Measurements from ENCODE around the gene MRPL55. TPM values are rescaled to one million over a fixed set of nuclear protein-coding genes. Genes with fewer than 3 reads are reported as not detected.
A peak's percentile ranks its signal among the peaks of the same experiment; 100 is the strongest.

The MRPL55 gene
- total RNA-seq, 1 experiment from 2014 or later = 343 TPM

DNA sequence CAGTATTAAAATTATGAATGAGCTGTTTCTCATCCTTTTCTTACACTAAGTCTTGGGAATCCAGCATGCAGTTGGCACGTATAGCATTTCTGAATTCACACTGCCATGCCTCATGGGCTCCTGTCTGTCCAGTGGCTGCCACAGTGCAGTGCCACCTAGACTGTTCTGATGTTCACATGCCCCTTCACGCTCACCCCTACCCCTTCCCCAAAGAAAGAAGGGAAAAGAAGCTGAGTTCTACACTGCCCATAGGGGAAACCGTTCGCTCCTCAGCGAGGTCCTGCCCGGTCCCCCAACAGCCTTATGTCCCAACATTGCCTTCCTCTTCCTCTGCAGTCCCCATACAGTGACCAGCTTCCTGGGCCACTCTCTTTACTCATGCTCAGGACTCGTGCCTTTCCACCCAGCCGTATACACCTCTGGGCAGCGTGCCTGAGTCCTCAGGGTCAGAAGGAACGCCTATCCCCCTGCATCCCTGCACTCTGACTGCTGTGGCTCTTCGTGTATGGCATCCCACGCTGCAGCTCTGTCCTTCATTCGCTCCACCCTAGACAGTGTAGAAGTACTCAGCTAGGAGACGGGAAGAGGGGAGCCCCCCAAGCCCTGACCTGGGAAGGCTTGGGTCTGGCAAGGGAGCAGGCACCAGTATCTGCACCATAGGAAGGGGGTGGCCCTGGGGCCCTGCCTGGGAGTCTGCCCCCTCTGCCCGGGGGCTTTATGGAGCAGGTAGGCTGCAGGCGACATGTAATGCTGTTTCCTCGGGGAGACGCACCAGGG lies 50.7 kb downstream of the MRPL55 start:
- TF ChIP-seq, protein P1, sequence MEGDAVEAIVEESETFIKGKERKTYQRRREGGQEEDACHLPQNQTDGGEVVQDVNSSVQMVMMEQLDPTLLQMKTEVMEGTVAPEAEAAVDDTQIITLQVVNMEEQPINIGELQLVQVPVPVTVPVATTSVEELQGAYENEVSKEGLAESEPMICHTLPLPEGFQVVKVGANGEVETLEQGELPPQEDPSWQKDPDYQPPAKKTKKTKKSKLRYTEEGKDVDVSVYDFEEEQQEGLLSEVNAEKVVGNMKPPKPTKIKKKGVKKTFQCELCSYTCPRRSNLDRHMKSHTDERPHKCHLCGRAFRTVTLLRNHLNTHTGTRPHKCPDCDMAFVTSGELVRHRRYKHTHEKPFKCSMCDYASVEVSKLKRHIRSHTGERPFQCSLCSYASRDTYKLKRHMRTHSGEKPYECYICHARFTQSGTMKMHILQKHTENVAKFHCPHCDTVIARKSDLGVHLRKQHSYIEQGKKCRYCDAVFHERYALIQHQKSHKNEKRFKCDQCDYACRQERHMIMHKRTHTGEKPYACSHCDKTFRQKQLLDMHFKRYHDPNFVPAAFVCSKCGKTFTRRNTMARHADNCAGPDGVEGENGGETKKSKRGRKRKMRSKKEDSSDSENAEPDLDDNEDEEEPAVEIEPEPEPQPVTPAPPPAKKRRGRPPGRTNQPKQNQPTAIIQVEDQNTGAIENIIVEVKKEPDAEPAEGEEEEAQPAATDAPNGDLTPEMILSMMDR (conservative IDR thresholded peaks at IDR 0.05; ENCODE audit: low read depth, low read length) = no peak
- TF ChIP-seq EZH2phosphoT487 (IDR thresholded peaks at IDR 0.05; ENCODE audit: borderline replicate concordance, low read length) = no peak
- no peak for TF ChIP-seq EZH2 (IDR thresholded peaks at IDR 0.05; ENCODE audit: low read length, unreplicated experiment)

More for the DNA sequence above, 50.7 kb downstream of the MRPL55 start:
- Histone ChIP-seq H3K27me3 (ENCODE audit: low read length) (no peaks in the 10 kb centered on the region), H3K36me3 (ENCODE audit: low read depth, low read length) (no peaks in the 10 kb centered on the region), H4K20me1 (ENCODE audit: low read length) (no peaks in the 10 kb centered on the region), H3K9me3 (ENCODE audit: low read length) (no peaks in the 10 kb centered on the region), H3K9me2 (replicated peaks; ENCODE audit: low read length) (no peaks in the 10 kb centered on the region), H3K4me3 (ENCODE audit: low read length) (no peak overlapping the region), H3K27ac (ENCODE audit: low read length) (no peak overlapping the region), H3K9ac (ENCODE audit: low read length) (no peak overlapping the region), H3F3A (ENCODE audit: low read length, unreplicated experiment) (peaks cover 4% of the 10 kb centered on the region), H3K4me2 (ENCODE audit: low read length) (no peak overlapping the region), H3K79me2 (ENCODE audit: low read length) (no peaks in the 10 kb centered on the region), H2AFZ (ENCODE audit: low read length) (no peak overlapping the region), H3K4me1 (ENCODE audit: insufficient read depth, low read length) (peaks cover 8% of the 10 kb centered on the region; the same call in 1 of the 2 replicates)
- DNase-seq = no peak
- no TSS peak for BruUV-seq (replicated peaks)
- intact Hi-C loops (cut with micrococcal nuclease) = loop anchor here (5.0 kb wide), 1 partner anchor 56 kb away; no protein-coding TSS in a partner anchor
- ChIA-PET POLR2A (ENCODE audit: unreplicated experiment) (interaction anchor here (0.6 kb wide), 1 partner anchor 107 kb away, joined by 4 read pairs; no protein-coding TSS in a partner anchor), CTCF (interaction anchor here (0.8 to 1.1 kb wide), 2 partner anchors 54 to 59 kb away, joined by 3 to 6 read pairs; no protein-coding TSS in a partner anchor)
- no peak for ATAC-seq

Small RNA genes within 50 kb of the gene (microRNA-seq; reads per million reads assigned to microRNA genes)
- 8.3 reads per million, percentile 33 among the genes with 10 or more reads in this experiment for gene MIR3620 (ENCODE audit: unreplicated experiment)

Other genes starting within 250 kb of the MRPL55 start
- gene WNT9A, start 161.4 kb downstream of the MRPL55 start, total RNA-seq (2014; rRNA removed) = 22.2 and 36.6 TPM in 2 replicates
- gene WNT3A, start 102.3 kb downstream of the MRPL55 start, total RNA-seq (2014; rRNA removed) = 1.0 and 1.5 TPM in 2 replicates
- 685 and 688 TPM in 2 replicates for gene ARF1, start 26.6 kb downstream of the MRPL55 start, total RNA-seq (2014; rRNA removed)
- 63.3 and 93.0 TPM in 2 replicates for gene C1orf35, start 6.0 kb downstream of the MRPL55 start, total RNA-seq (2014; rRNA removed)
- gene GUK1, start 31.0 kb upstream of the MRPL55 start, total RNA-seq (2014; rRNA removed) = 996 and 1,117 TPM in 2 replicates
- 1.2 and 2.2 TPM in 2 replicates for gene GJC2, start 40.6 kb upstream of the MRPL55 start, total RNA-seq (2014; rRNA removed)
- gene IBA57, start 56.5 kb upstream of the MRPL55 start, total RNA-seq (2014; rRNA removed) = 13.3 and 18.3 TPM in 2 replicates
- gene OBSCN, start 98.7 kb upstream of the MRPL55 start, total RNA-seq (2014; rRNA removed) = 29.1 and 42.7 TPM in 2 replicates